T-helper 17 cell (primary cell): ENCODE results near the gene TOR1AIP1. TPM values are rescaled to one million over a fixed set of nuclear protein-coding genes. Genes with fewer than 3 reads are reported as not detected.

Source experiments
- ATAC-seq: fragments of 150-1000 bp; cut with Tn5 transposase; 2 replicates; pipeline ENCODE4 v1.10.0; 2021; ENCODE audit warnings: mild to moderate bottlenecking, moderate library complexity
- DNase-seq, 3 donors: peaks; one replicate each; pipeline versions ENCODE4 v3.0.0 to v3.0.0-alpha.2; 2020 to 2021
- H3K9me3 ChIP-seq: one replicate; pipeline ENCODE4 v1.7.0; 2013; ENCODE audit warnings: low read length, mild to moderate bottlenecking; ENCODE audit not compliant: control insufficient read depth, poor library complexity, severe bottlenecking
- H3K27ac Mint-ChIP-seq: one replicate; pipeline ENCODE4 v1.8.0; 2022; ENCODE audit warnings: mild to moderate bottlenecking, moderate library complexity, mixed read lengths
- H3K27me3 Mint-ChIP-seq: one replicate; pipeline ENCODE4 v1.8.0; 2022; ENCODE audit warnings: mixed read lengths
- H3K36me3 Mint-ChIP-seq: one replicate; pipeline ENCODE4 v1.8.0; 2022; ENCODE audit warnings: low read depth, mixed read lengths
- H3K4me1 Mint-ChIP-seq: one replicate; pipeline ENCODE4 v1.8.0; 2022; ENCODE audit warnings: mild to moderate bottlenecking, mixed read lengths
- H3K4me3 Mint-ChIP-seq: one replicate; pipeline ENCODE4 v1.8.0; 2022; ENCODE audit warnings: mild to moderate bottlenecking, moderate library complexity, mixed read lengths
- total RNA-seq, 4 donors: library from RNA in 2 of 4; stranded (reverse) in 2 of 4; gene quantifications; one replicate each; pipeline ENCODE4 v1.2.3 and lab custom pipeline; 2022 to 2026

Gene TOR1AIP1
- total RNA-seq, 2 donors from 2014 or later, result 65.1 to 87.6 TPM

GRCh38 chr1:179870870-179871269, 11.2 kb upstream of the TOR1AIP1 start:
- ATAC-seq (no peak), DNase-seq (no peak)
- Mint-ChIP-seq H3K27me3 (no peaks in the 10 kb centered on the region), H3K27ac (peak overlapping the region; percentile 54), H3K4me3 (no peak overlapping the region), H3K4me1 (peaks cover 22% of the 10 kb centered on the region), H3K36me3 (no peaks in the 10 kb centered on the region)
- H3K9me3 ChIP-seq, result no peaks in the 10 kb centered on the region

- no peak for ATAC-seq
- H3K9me3 ChIP-seq, result no peaks in the 10 kb centered on the region
- no peaks in the 10 kb centered on the region for H3K36me3 Mint-ChIP-seq
- peaks cover 22% of the 10 kb centered on the region for H3K4me1 Mint-ChIP-seq
- no peak overlapping the region for H3K4me3 Mint-ChIP-seq
- DNase-seq, result no peak
- H3K27me3 Mint-ChIP-seq, result no peaks in the 10 kb centered on the region
- peak overlapping the region; percentile 54 for H3K27ac Mint-ChIP-seq
Observed at GRCh38 chr1:179871940-179872339, 10.1 kb upstream of the TOR1AIP1 start.

GRCh38 chr1:179872558-179872957, 9.5 kb upstream of the TOR1AIP1 start:
- ATAC-seq, result no peak
- no peaks in the 10 kb centered on the region for H3K27me3 Mint-ChIP-seq
- no peak for DNase-seq
- H3K27ac Mint-ChIP-seq, result peak overlapping the region; percentile 54
- no peak overlapping the region for H3K4me3 Mint-ChIP-seq
- H3K4me1 Mint-ChIP-seq, result peaks cover 21% of the 10 kb centered on the region
- no peaks in the 10 kb centered on the region for H3K36me3 Mint-ChIP-seq
- no peaks in the 10 kb centered on the region for H3K9me3 ChIP-seq

- no peaks in the 10 kb centered on the region for H3K36me3 Mint-ChIP-seq
- DNase-seq, result no peak
Observed at GRCh38 chr1:179873438-179873851, 8.6 kb upstream of the TOR1AIP1 start.

GRCh38 chr1:179875596-179876299, 6.3 kb upstream of the TOR1AIP1 start:
- Mint-ChIP-seq H3K4me1 (peaks cover 21% of the 10 kb centered on the region), H3K4me3 (no peak overlapping the region), H3K27me3 (no peaks in the 10 kb centered on the region), H3K27ac (no peak overlapping the region), H3K36me3 (no peaks in the 10 kb centered on the region)
- H3K9me3 ChIP-seq, result no peaks in the 10 kb centered on the region
- ATAC-seq (no peak), DNase-seq (no peak)

More at GRCh38 chr1:179873438-179873851, 8.6 kb upstream of the TOR1AIP1 start:
- Mint-ChIP-seq H3K4me1 (peaks cover 18% of the 10 kb centered on the region), H3K4me3 (no peak overlapping the region), H3K27ac (no peak overlapping the region), H3K27me3 (no peaks in the 10 kb centered on the region)
- H3K9me3 ChIP-seq, result no peaks in the 10 kb centered on the region
- ATAC-seq, result no peak

- Mint-ChIP-seq H3K4me1 (peaks cover 22% of the 10 kb centered on the region), H3K36me3 (no peaks in the 10 kb centered on the region)
- no peak for ATAC-seq
Observed at GRCh38 chr1:179876300-179876715, 5.8 kb upstream of the TOR1AIP1 start.

GRCh38 chr1:179877586-179878265, 4.4 kb upstream of the TOR1AIP1 start, which contains the start of gene TOR1AIP2:
TSS of gene TOR1AIP2 (minus strand) at chr1:179877803. CDS start at chr1:179852665, 25,138 bp downstream.
- Mint-ChIP-seq H3K36me3 (peaks cover 5% of the 10 kb centered on the region), H3K27ac (peak within 1 kb of the TSS; percentile 91), H3K27me3 (no peaks in the 10 kb centered on the region), H3K4me1 (peaks cover 28% of the 10 kb centered on the region), H3K4me3 (peak within 1 kb of the TSS; percentile 90)
- no peaks in the 10 kb centered on the region for H3K9me3 ChIP-seq
- ATAC-seq (peak; percentile 61), DNase-seq (peak; percentile 69 to 72 (median 71))

More at GRCh38 chr1:179876300-179876715, 5.8 kb upstream of the TOR1AIP1 start:
- Mint-ChIP-seq H3K4me3 (peak overlapping the region; percentile 5), H3K27ac (peak overlapping the region; percentile 91), H3K27me3 (no peaks in the 10 kb centered on the region)
- DNase-seq, result no peak
- no peaks in the 10 kb centered on the region for H3K9me3 ChIP-seq

- Mint-ChIP-seq H3K27ac (peak overlapping the region; percentile 49), H3K4me1 (peaks cover 34% of the 10 kb centered on the region), H3K4me3 (peak overlapping the region; percentile 39), H3K27me3 (no peaks in the 10 kb centered on the region), H3K36me3 (peaks cover 8% of the 10 kb centered on the region)
- no peak for ATAC-seq
- no peaks in the 10 kb centered on the region for H3K9me3 ChIP-seq
- DNase-seq, result no peak
Observed at GRCh38 chr1:179879797-179880196, 2.3 kb upstream of the TOR1AIP1 start.

GRCh38 chr1:179881642-179882252, 338 bp upstream of the TOR1AIP1 start:
- Mint-ChIP-seq H3K27me3 (no peaks in the 10 kb centered on the region), H3K4me3 (peak overlapping the region; percentile 99), H3K4me1 (peaks cover 36% of the 10 kb centered on the region), H3K27ac (peak overlapping the region; percentile 100), H3K36me3 (peaks cover 8% of the 10 kb centered on the region)
- ATAC-seq (no peak), DNase-seq (no peak)
- H3K9me3 ChIP-seq, result no peaks in the 10 kb centered on the region

- Mint-ChIP-seq H3K27me3 (no peaks in the 10 kb centered on the region), H3K4me1 (peaks cover 38% of the 10 kb centered on the region)
- peak in 2 of 3 donors; percentile 21 to 22 for DNase-seq
Observed at GRCh38 chr1:179883040-179883744, 1.1 kb downstream of the TOR1AIP1 start.

GRCh38 chr1:179883745-179884138, 1.7 kb downstream of the TOR1AIP1 start:
- DNase-seq, result peak; percentile 22 to 58 (median 27)
- Mint-ChIP-seq H3K27ac (peak overlapping the region; percentile 100), H3K27me3 (no peaks in the 10 kb centered on the region), H3K4me3 (peak overlapping the region; percentile 99), H3K4me1 (peaks cover 39% of the 10 kb centered on the region), H3K36me3 (peaks cover 11% of the 10 kb centered on the region)
- ATAC-seq, result peak; percentile 49
- H3K9me3 ChIP-seq, result no peaks in the 10 kb centered on the region

More at GRCh38 chr1:179883040-179883744, 1.1 kb downstream of the TOR1AIP1 start:
- H3K9me3 ChIP-seq, result no peaks in the 10 kb centered on the region
- ATAC-seq, result peak; percentile 13
- H3K36me3 Mint-ChIP-seq, result peaks cover 11% of the 10 kb centered on the region
- H3K27ac Mint-ChIP-seq, result peak overlapping the region; percentile 100
- peak overlapping the region; percentile 99 for H3K4me3 Mint-ChIP-seq

GRCh38 chr1:179888071-179888470, 6.0 kb downstream of the TOR1AIP1 start:
- peak overlapping the region; percentile 86 for H3K27ac Mint-ChIP-seq
- peaks cover 19% of the 10 kb centered on the region for H3K4me1 Mint-ChIP-seq
- peaks cover 3% of the 10 kb centered on the region for H3K36me3 Mint-ChIP-seq

More at GRCh38 chr1:179888071-179888470, 6.0 kb downstream of the TOR1AIP1 start:
- ATAC-seq (no peak), DNase-seq (no peak)
- no peak overlapping the region for H3K4me3 Mint-ChIP-seq
- H3K9me3 ChIP-seq, result no peaks in the 10 kb centered on the region
- H3K27me3 Mint-ChIP-seq, result no peaks in the 10 kb centered on the region
